HEK293 (cell line): ENCODE results near the gene DICER1.

Experiments used
- CTCF ChIP-seq: fragments of 450-650 bp; formaldehyde crosslinking; IDR thresholded peaks from 2 replicates; pipeline ENCODE4 v1.5.1; 2016; ENCODE audit warnings: missing biosample characterization, missing genetic modification characterization
- GLI2 ChIP-seq: fragments of 450-650 bp; formaldehyde crosslinking; IDR thresholded peaks from 2 replicates; pipeline ENCODE4; 2017; ENCODE audit warnings: missing biosample characterization, missing genetic modification characterization, low read depth, borderline replicate concordance
- KLF10 ChIP-seq: fragments of 450-650 bp; IDR thresholded peaks from 2 replicates; pipeline ENCODE4 v1.5.1; 2018; ENCODE audit warnings: missing biosample characterization, mild to moderate bottlenecking, missing genetic modification characterization
- OSR2 ChIP-seq: fragments of 450-650 bp; formaldehyde crosslinking; IDR thresholded peaks from 2 replicates; pipeline ENCODE4 v1.5.1; 2016; ENCODE audit warnings: missing biosample characterization, missing genetic modification characterization
- PRDM6 ChIP-seq: fragments of 450-650 bp; formaldehyde crosslinking; IDR thresholded peaks from 2 replicates; pipeline ENCODE4 v1.5.1; 2017; ENCODE audit warnings: missing biosample characterization, missing genetic modification characterization
- TSHZ1 ChIP-seq: fragments of 450-650 bp; formaldehyde crosslinking; IDR thresholded peaks from 2 replicates; pipeline ENCODE4 v1.5.1; 2016; ENCODE audit warnings: missing biosample characterization, missing genetic modification characterization, borderline replicate concordance
- ZBTB11 ChIP-seq: fragments of 450-650 bp; formaldehyde crosslinking; conservative IDR thresholded peaks from 2 replicates; pipeline ENCODE4 v1.5.1; 2016; ENCODE audit warnings: low read depth, missing biosample characterization, missing genetic modification characterization
- ZBTB20 ChIP-seq: fragments of 450-650 bp; formaldehyde crosslinking; IDR thresholded peaks from 2 replicates; pipeline ENCODE4 v1.5.1; 2016; ENCODE audit warnings: missing biosample characterization, missing genetic modification characterization
- ZBTB21 ChIP-seq: fragments of 450-650 bp; formaldehyde crosslinking; IDR thresholded peaks from 2 replicates; pipeline ENCODE4 v1.5.1; 2017; ENCODE audit warnings: missing biosample characterization, missing genetic modification characterization
- ZBTB49 ChIP-seq: fragments of 450-650 bp; formaldehyde crosslinking; IDR thresholded peaks from 2 replicates; pipeline ENCODE4 v1.5.1; 2016; ENCODE audit warnings: missing biosample characterization, missing genetic modification characterization, low read depth
- ZNF140 ChIP-seq: fragments of 450-650 bp; formaldehyde crosslinking; IDR thresholded peaks from 2 replicates; pipeline ENCODE4 v1.5.1; 2016; ENCODE audit warnings: missing biosample characterization, missing genetic modification characterization
- ZNF155 ChIP-seq: fragments of 450-650 bp; formaldehyde crosslinking; IDR thresholded peaks from 2 replicates; pipeline ENCODE4 v1.5.1; 2016; ENCODE audit warnings: missing biosample characterization, missing genetic modification characterization
- ZNF239 ChIP-seq: fragments of 450-650 bp; formaldehyde crosslinking; IDR thresholded peaks from 2 replicates; pipeline ENCODE4 v1.5.1; 2016; ENCODE audit warnings: missing biosample characterization, missing genetic modification characterization
- ZNF24 ChIP-seq: fragments of 450-650 bp; formaldehyde crosslinking; IDR thresholded peaks from 2 replicates; pipeline ENCODE4 v1.5.1; 2016; ENCODE audit warnings: missing biosample characterization, missing genetic modification characterization
- ZNF341 ChIP-seq: fragments of 450-650 bp; formaldehyde crosslinking; IDR thresholded peaks from 2 replicates; pipeline ENCODE4; 2016; ENCODE audit warnings: low read depth, missing biosample characterization, missing genetic modification characterization
- ZNF398 ChIP-seq: fragments of 450-650 bp; formaldehyde crosslinking; IDR thresholded peaks from 2 replicates; pipeline ENCODE4 v1.5.1; 2017; ENCODE audit warnings: missing biosample characterization, missing genetic modification characterization
- ZNF426 ChIP-seq: fragments of 450-650 bp; formaldehyde crosslinking; IDR thresholded peaks from 2 replicates; pipeline ENCODE4 v1.5.1; 2017; ENCODE audit warnings: missing biosample characterization, missing genetic modification characterization, mild to moderate bottlenecking, inconsistent platforms, moderate library complexity
- ZNF473 ChIP-seq: fragments of 450-650 bp; formaldehyde crosslinking; IDR thresholded peaks from 2 replicates; pipeline ENCODE4 v1.5.1; 2017; ENCODE audit warnings: missing biosample characterization, missing genetic modification characterization
- ZNF521 ChIP-seq: fragments of 450-650 bp; formaldehyde crosslinking; IDR thresholded peaks from 2 replicates; pipeline ENCODE4 v1.5.1; 2017; ENCODE audit warnings: missing biosample characterization, mild to moderate bottlenecking, missing genetic modification characterization
- ZNF530 ChIP-seq: fragments of 450-650 bp; formaldehyde crosslinking; IDR thresholded peaks from 2 replicates; pipeline ENCODE4 v1.5.1; 2016; ENCODE audit warnings: low read depth, missing biosample characterization, missing genetic modification characterization
- ZNF558 ChIP-seq: fragments of 450-650 bp; formaldehyde crosslinking; IDR thresholded peaks from 2 replicates; pipeline ENCODE4 v1.5.1; 2016; ENCODE audit warnings: missing biosample characterization, missing genetic modification characterization
- ZNF596 ChIP-seq: fragments of 450-650 bp; IDR thresholded peaks from 2 replicates; pipeline ENCODE4 v1.5.0; 2018; ENCODE audit warnings: missing biosample characterization, mild to moderate bottlenecking, missing genetic modification characterization, moderate library complexity
- ZNF658 ChIP-seq: fragments of 450-650 bp; formaldehyde crosslinking; IDR thresholded peaks from 2 replicates; pipeline ENCODE4; 2016; ENCODE audit warnings: missing biosample characterization, missing genetic modification characterization
- ZNF791 ChIP-seq: fragments of 450-650 bp; formaldehyde crosslinking; IDR thresholded peaks from 2 replicates; pipeline ENCODE4 v1.5.1; 2016; ENCODE audit warnings: missing biosample characterization, missing genetic modification characterization

Gene DICER1

GRCh38 chr14:95157327-95158189 lies at the start of gene DICER1 (continued):
- TF ChIP-seq ZBTB11 (tag by site-specific recombination): 0 out of 2 replicates have a peak, but pooled peaks have one; percentile 20
- TF ChIP-seq ZNF398 (tag by site-specific recombination): peak; percentile 56; the same call in 1 of the 2 replicates
- TF ChIP-seq ZBTB20: peak; percentile 72; the same call in 1 of the 2 replicates
- no peak for TF ChIP-seq ZNF473 (tag by site-specific recombination)
- TF ChIP-seq TSHZ1: no peak
- no peak for TF ChIP-seq ZNF530 (tag by site-specific recombination)
- TF ChIP-seq ZNF791 (tag by site-specific recombination): no peak
- TF ChIP-seq ZNF239 (tag by site-specific recombination): no peak
- TF ChIP-seq ZNF596 (tag by site-specific recombination): no peak
- TF ChIP-seq ZNF155 (tag by site-specific recombination): no peak
- TF ChIP-seq ZNF140 (tag by site-specific recombination): no peak
- 0 out of 2 replicates have a peak, but pooled peaks have one; percentile 25 for TF ChIP-seq ZBTB21
- TF ChIP-seq GLI2 (tag by site-specific recombination): no peak
- TF ChIP-seq CTCF: no peak
- TF ChIP-seq ZNF658 (tag by site-specific recombination): no peak
- no peak for TF ChIP-seq ZNF558 (tag by site-specific recombination)
- no peak for TF ChIP-seq PRDM6 (tag by site-specific recombination)
- no peak for TF ChIP-seq ZBTB49 (tag by site-specific recombination)
- peak; percentile 71; the same call in 1 of the 2 replicates for TF ChIP-seq ZNF24
- TF ChIP-seq ZNF521: no peak
- TF ChIP-seq KLF10: peak; percentile 70; the same call in 1 of the 2 replicates
- TF ChIP-seq ZNF426 (tag by site-specific recombination): no peak
- no peak for TF ChIP-seq OSR2 (tag by site-specific recombination)
- peak; percentile 95 for TF ChIP-seq ZNF341
